Measurements from ENCODE around the gene ZC3H18.

- no peak for TF ChIP-seq POLR2A (IDR thresholded peaks at IDR 0.05; ENCODE audit: low read depth, low read length)
- no peak for TF ChIP-seq TAF1 (IDR thresholded peaks at IDR 0.05; ENCODE audit: borderline replicate concordance, low read depth, low read length)
- no peak for TF ChIP-seq POLR2AphosphoS5 (IDR thresholded peaks at IDR 0.05; ENCODE audit: low read depth, low read length)
Measured at GRCh38 chr16:88645455-88645854, 75.3 kb downstream of the ZC3H18 start.

All from GM12892 (cell line).